ENCODE measurements around the gene PPM1L. TPM values are rescaled to one million over a fixed set of nuclear protein-coding genes. Genes with fewer than 3 reads are reported as not detected.

PPM1L gene
- total and polyA plus RNA-seq, 10 of the 15 experiments (the other 5 are each of a cell fraction or from before 2014, with no cell fraction given): under 0.01 to 0.33 (median 0.06) TPM; not detected in 1

DNA sequence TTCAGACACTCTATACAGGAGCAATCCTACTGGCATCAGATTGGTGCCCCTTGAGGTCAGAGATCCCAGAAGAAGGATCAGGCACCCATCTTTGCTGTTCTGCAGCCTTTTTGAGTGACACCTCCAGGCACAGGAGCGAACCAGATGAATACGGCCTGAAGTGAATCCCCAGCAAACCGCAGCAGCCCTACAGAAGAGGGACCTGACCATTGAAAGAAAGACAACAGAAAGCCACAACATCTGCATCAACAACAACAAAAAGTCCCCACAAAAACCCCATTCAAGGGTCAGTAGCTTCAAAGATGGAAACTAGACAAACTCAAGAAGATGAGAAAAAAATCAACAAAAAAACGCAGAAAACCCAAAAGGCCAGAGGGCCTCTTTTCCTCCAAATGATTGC, 130.4 kb downstream of the PPM1L start (continued):
- TF ChIP-seq TCF7 (IDR thresholded peaks at IDR 0.05; ENCODE audit: borderline replicate concordance) (no peak; the same call in 1 of the 2 replicates), KAT2A (conservative IDR thresholded peaks at IDR 0.05; ENCODE audit: control insufficient read depth, low read depth, low read length) (no peak), ZBTB33 (IDR thresholded peaks at IDR 0.05) (no peak), BCL3 (IDR thresholded peaks at IDR 0.05; ENCODE audit: borderline replicate concordance, insufficient read depth, low read depth, low read length, poor library complexity, severe bottlenecking) (no peak), TBL1XR1 (IDR thresholded peaks at IDR 0.05; ENCODE audit: low read depth, low read length) (peak; percentile 41; the same call in 1 of the 2 replicates), BCLAF1 (IDR thresholded peaks at IDR 0.05) (no peak), CBX3 (IDR thresholded peaks at IDR 0.05; ENCODE audit: borderline replicate concordance, low read depth) (no peak), CBFB (IDR thresholded peaks at IDR 0.05; ENCODE audit: low read depth) (0 out of 2 replicates have a peak, but pooled peaks have one; percentile 62), JUND (IDR thresholded peaks at IDR 0.05; ENCODE audit: low read depth, low read length) (no peak), IKZF1 (conservative IDR thresholded peaks at IDR 0.05) (0 out of 2 replicates have a peak, but pooled peaks have one; percentile 16), E2F4 (IDR thresholded peaks at IDR 0.05; ENCODE audit: low read depth, low read length) (no peak), ESRRA (IDR thresholded peaks at IDR 0.05; ENCODE audit: low read length) (no peak), HCFC1 (IDR thresholded peaks at IDR 0.05; ENCODE audit: low read length) (no peak), SP1 (IDR thresholded peaks at IDR 0.05; ENCODE audit: low read depth, low read length) (peak; percentile 7), NBN (IDR thresholded peaks at IDR 0.05) (no peak), NRF1 (conservative IDR thresholded peaks at IDR 0.05; ENCODE audit: low read depth, low read length) (no peak), BRCA1 (IDR thresholded peaks at IDR 0.05; ENCODE audit: low read depth, low read length) (no peak), SIN3A (IDR thresholded peaks at IDR 0.05; ENCODE audit: low read depth, low read length) (no peak), HDAC6 (IDR thresholded peaks at IDR 0.05; ENCODE audit: unreplicated experiment) (no peak), TCF12 (IDR thresholded peaks at IDR 0.05; ENCODE audit: low read depth, low read length) (peak; percentile 57; the same call in 1 of the 2 replicates), CREM (IDR thresholded peaks at IDR 0.05; ENCODE audit: low read depth) (peak; percentile 59; the same call in 1 of the 2 replicates), MEF2B (IDR thresholded peaks at IDR 0.05; ENCODE audit: partially characterized antibody, poor library complexity, severe bottlenecking) (no peak), IKZF2 (IDR thresholded peaks at IDR 0.05) (peak in 1 of 2 experiments; percentile 22; a peak in 1 of 4 replicates), JUNB (IDR thresholded peaks at IDR 0.05) (no peak)

All from GM12878 (cell line).